Measurements from ENCODE around the gene PAQR5.
A peak's percentile ranks its signal among the peaks of the same experiment; 100 is the strongest.

Gene PAQR5

DNA sequence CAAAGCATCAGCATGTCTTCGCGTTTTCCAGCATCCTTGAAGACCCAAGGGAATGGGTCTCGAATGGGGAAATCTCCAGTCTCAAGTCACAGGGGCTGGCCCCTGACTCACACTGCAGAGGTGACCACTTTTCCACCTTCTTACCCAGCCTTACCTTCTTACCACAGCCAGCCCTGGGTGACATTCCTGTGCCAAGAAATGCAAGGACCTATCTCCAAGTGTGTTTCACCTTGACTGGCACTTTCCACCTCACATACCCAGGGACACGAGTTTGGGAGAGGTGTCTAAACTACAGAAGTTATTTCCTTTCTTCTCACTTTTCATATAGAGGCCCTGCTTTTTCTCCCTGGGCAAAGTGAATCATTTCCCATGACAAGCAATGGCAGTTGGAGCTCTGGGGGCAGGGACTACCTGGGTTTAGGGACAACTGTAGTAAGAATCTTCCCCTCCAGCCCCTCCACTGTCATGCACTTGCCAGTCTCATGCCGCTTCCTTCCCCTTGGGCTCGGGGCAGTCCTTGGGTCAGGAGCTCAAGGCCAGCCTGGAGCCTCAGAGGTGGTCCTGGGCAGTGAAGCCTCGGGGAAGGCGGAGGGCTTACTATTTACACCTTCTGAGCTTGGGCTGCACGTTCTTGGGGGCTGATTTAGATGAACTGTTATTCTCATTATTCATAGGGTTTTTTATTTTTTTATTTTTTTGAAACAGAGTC lies 16.8 kb downstream of the PAQR5 start:
- Mint-ChIP-seq H3K27ac (no peak overlapping the region), H3K4me1 (ENCODE audit: low read depth) (peaks cover 6% of the 10 kb centered on the region), H3K4me3 (no peak overlapping the region), H3K9me3 (no peaks in the 10 kb centered on the region), H3K36me3 (ENCODE audit: low read depth) (no peaks in the 10 kb centered on the region), H3K27me3 (ENCODE audit: low read depth) (peaks cover 30% of the 10 kb centered on the region)
- DNase-seq (ENCODE audit: low spot score), result no peak

- Mint-ChIP-seq H3K27ac (no peak overlapping the region), H3K9me3 (no peaks in the 10 kb centered on the region), H3K4me3 (no peak overlapping the region), H3K27me3 (ENCODE audit: low read depth) (peaks cover 33% of the 10 kb centered on the region), H3K4me1 (ENCODE audit: low read depth) (peaks cover 13% of the 10 kb centered on the region), H3K36me3 (ENCODE audit: low read depth) (no peaks in the 10 kb centered on the region)
- DNase-seq (ENCODE audit: low spot score), result no peak
Observed at GRCh38 chr15:69316291-69316690, 17.6 kb downstream of the PAQR5 start.

DNA sequence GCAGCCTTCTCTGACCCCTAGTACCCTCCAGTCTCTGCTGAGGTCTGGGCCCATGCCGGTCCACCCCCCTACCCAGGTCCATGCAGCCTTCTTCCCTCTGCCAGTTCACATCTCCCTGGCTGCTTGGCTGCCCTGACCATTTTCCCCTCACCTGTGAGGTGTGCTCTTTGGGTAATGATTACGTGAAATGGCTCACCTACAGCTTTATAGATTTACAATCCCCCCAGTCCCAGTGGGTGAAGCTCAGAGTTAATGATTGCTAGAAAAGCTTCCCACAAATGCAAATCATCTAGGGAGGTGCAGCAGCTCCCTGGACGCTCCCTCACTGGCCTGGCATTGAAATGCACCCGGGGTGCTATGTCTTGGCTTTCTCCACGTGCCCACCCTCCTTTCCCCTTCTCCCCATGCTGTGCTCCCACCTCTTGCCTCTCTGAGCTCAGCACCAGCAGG lies 18.7 kb downstream of the PAQR5 start:
- no peaks in the 10 kb centered on the region for H3K9me3 Mint-ChIP-seq
- DNase-seq (ENCODE audit: low spot score), result no peak
- H3K4me3 Mint-ChIP-seq, result no peak overlapping the region
- H3K27ac Mint-ChIP-seq, result no peak overlapping the region
- H3K27me3 Mint-ChIP-seq (ENCODE audit: low read depth), result peaks cover 31% of the 10 kb centered on the region
- no peaks in the 10 kb centered on the region for H3K36me3 Mint-ChIP-seq (ENCODE audit: low read depth)
- peaks cover 15% of the 10 kb centered on the region for H3K4me1 Mint-ChIP-seq (ENCODE audit: low read depth)

DNA sequence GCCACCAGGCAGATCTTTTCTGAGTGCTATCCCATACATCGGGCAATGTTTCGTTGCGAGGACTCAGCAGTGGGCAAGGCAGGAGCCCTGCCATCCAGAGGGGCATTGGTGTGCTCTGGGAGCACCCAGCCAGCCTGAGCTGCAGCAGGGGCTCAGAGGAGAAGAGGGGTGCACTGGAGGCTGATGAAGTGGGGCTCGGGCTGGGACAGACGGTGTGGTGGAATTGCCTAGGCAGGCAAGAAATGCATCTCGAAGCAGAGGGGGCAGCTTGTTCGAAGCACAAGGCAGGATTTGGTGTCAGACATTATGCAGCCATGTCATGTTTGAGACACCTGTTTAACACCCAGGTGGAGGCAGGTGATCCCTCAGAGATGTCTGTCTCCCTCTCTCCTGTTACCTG lies 19.3 kb downstream of the PAQR5 start:
- no peaks in the 10 kb centered on the region for H3K9me3 Mint-ChIP-seq
- no peaks in the 10 kb centered on the region for H3K36me3 Mint-ChIP-seq (ENCODE audit: low read depth)
- peaks cover 15% of the 10 kb centered on the region for H3K4me1 Mint-ChIP-seq (ENCODE audit: low read depth)
- H3K27me3 Mint-ChIP-seq (ENCODE audit: low read depth), result peaks cover 32% of the 10 kb centered on the region
- no peak overlapping the region for H3K27ac Mint-ChIP-seq
- no peak overlapping the region for H3K4me3 Mint-ChIP-seq
- DNase-seq (ENCODE audit: low spot score), result no peak

- H3K36me3 Mint-ChIP-seq (ENCODE audit: low read depth), result no peaks in the 10 kb centered on the region
- H3K27me3 Mint-ChIP-seq (ENCODE audit: low read depth), result peaks cover 34% of the 10 kb centered on the region
- no peak overlapping the region for H3K27ac Mint-ChIP-seq
- no peak overlapping the region for H3K4me3 Mint-ChIP-seq
- peaks cover 15% of the 10 kb centered on the region for H3K4me1 Mint-ChIP-seq (ENCODE audit: low read depth)
- DNase-seq (ENCODE audit: low spot score), result peak; percentile 51
- no peaks in the 10 kb centered on the region for H3K9me3 Mint-ChIP-seq
Observed at GRCh38 chr15:69319384-69320375, 21.0 kb downstream of the PAQR5 start.

DNA sequence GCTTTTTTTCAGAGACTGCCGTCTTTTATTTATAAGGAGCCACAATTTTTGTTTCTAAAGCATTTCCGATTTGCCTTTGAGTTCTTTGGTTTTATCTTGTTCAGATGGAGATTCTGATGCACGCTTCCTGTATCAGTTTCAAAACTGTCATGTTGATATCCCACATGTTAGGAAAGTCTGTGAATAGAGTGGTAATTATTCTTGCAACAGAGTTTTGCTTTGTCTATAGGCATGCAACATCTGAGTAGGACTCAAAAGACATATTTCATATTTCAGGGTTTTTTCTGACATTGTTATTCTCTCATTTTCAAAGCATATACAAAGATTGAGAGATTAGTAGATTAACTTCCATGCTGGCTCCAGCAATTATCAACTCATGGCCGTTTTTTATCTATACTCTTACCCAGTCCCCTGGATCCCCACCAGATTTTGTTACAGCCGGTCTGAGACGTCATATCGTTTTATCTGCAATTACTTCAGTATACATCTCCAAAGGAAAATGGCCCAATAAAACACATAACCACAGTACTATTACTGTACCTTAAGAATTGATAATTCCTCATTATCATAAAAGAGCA lies 22.4 kb downstream of the PAQR5 start:
- no peaks in the 10 kb centered on the region for H3K9me3 Mint-ChIP-seq
- H3K36me3 Mint-ChIP-seq (ENCODE audit: low read depth), result no peaks in the 10 kb centered on the region
- H3K27me3 Mint-ChIP-seq (ENCODE audit: low read depth), result peaks cover 40% of the 10 kb centered on the region
- H3K4me1 Mint-ChIP-seq (ENCODE audit: low read depth), result peaks cover 15% of the 10 kb centered on the region
- peak overlapping the region; percentile 40 for H3K27ac Mint-ChIP-seq
- DNase-seq (ENCODE audit: low spot score), result peak; percentile 32
- peak overlapping the region; percentile 5 for H3K4me3 Mint-ChIP-seq

DNA sequence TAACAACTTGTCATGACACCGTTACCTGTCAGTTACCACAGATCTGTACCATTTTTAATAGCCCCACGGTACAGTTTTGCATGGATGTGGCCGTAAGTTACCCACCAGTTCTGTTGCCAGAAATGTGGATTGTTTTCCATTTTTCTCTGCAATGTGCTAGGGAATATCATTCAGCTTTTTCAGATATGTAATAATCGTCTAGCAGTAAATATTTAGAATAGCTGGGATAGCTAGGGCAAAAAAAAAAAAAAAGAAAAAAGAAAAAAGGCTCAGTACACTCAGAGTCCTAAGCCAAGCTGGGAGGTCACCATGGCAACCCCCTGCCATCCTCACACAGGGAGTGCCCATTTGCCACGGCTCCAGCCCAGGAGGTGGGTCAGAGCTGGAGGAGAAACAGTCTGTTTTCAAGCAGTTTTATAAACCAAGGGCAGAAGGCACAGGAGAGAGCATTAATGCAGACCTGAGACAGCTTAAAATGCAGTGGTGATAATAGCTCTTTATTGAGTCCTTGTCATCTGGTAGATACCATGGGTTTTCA lies 25.2 kb downstream of the PAQR5 start:
- Mint-ChIP-seq H3K4me3 (no peak overlapping the region), H3K4me1 (ENCODE audit: low read depth) (peaks cover 15% of the 10 kb centered on the region), H3K27ac (no peak overlapping the region), H3K9me3 (no peaks in the 10 kb centered on the region), H3K27me3 (ENCODE audit: low read depth) (peaks cover 32% of the 10 kb centered on the region), H3K36me3 (ENCODE audit: low read depth) (no peaks in the 10 kb centered on the region)
- no peak for DNase-seq (ENCODE audit: low spot score)

DNA sequence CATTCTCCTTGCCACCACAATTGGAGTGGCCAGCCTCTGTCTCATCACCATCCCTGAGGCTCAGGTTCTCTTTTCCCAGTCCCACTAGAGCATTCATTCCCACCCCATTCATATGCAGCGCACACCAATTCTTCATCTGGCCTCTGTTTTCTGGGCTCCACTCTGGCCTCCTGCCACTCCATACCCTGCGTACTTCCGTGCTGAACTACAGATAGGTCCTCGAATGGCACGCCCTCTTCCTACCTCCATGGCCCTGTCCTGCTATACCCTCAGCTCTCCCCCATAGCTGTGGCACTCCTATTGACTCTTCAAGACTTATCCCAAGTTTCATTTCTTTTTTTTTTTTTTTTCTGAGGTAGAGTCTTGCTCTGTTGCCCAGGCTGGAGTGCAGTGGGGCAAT lies 25.9 kb downstream of the PAQR5 start:
- Mint-ChIP-seq H3K4me3 (no peak overlapping the region), H3K27ac (no peak overlapping the region), H3K9me3 (no peaks in the 10 kb centered on the region), H3K27me3 (ENCODE audit: low read depth) (peaks cover 32% of the 10 kb centered on the region), H3K36me3 (ENCODE audit: low read depth) (no peaks in the 10 kb centered on the region), H3K4me1 (ENCODE audit: low read depth) (peaks cover 14% of the 10 kb centered on the region)
- no peak for DNase-seq (ENCODE audit: low spot score)

GRCh38 chr15:69325456-69325971 lies 26.8 kb downstream of the PAQR5 start:
- peaks cover 32% of the 10 kb centered on the region for H3K27me3 Mint-ChIP-seq (ENCODE audit: low read depth)

GRCh38 chr15:69328080-69328479 lies 29.4 kb downstream of the PAQR5 start:
- H3K36me3 Mint-ChIP-seq (ENCODE audit: low read depth), result no peaks in the 10 kb centered on the region
- peaks cover 19% of the 10 kb centered on the region for H3K27me3 Mint-ChIP-seq (ENCODE audit: low read depth)
- no peaks in the 10 kb centered on the region for H3K9me3 Mint-ChIP-seq
- H3K27ac Mint-ChIP-seq, result no peak overlapping the region
- DNase-seq (ENCODE audit: low spot score), result no peak
- H3K4me3 Mint-ChIP-seq, result no peak overlapping the region
- H3K4me1 Mint-ChIP-seq (ENCODE audit: low read depth), result no peaks in the 10 kb centered on the region

More at GRCh38 chr15:69325456-69325971, 26.8 kb downstream of the PAQR5 start:
- Mint-ChIP-seq H3K9me3 (no peaks in the 10 kb centered on the region), H3K36me3 (ENCODE audit: low read depth) (no peaks in the 10 kb centered on the region), H3K4me1 (ENCODE audit: low read depth) (peaks cover 10% of the 10 kb centered on the region), H3K27ac (no peak overlapping the region), H3K4me3 (no peak overlapping the region)
- DNase-seq (ENCODE audit: low spot score), result no peak

GRCh38 chr15:69328739-69329138 lies 30.0 kb downstream of the PAQR5 start:
- Mint-ChIP-seq H3K9me3 (no peaks in the 10 kb centered on the region), H3K4me3 (no peak overlapping the region), H3K27me3 (ENCODE audit: low read depth) (peaks cover 20% of the 10 kb centered on the region), H3K27ac (no peak overlapping the region), H3K4me1 (ENCODE audit: low read depth) (no peaks in the 10 kb centered on the region), H3K36me3 (ENCODE audit: low read depth) (no peaks in the 10 kb centered on the region)
- DNase-seq (ENCODE audit: low spot score), result no peak

GRCh38 chr15:69337138-69337537 lies 38.4 kb downstream of the PAQR5 start:
- H3K4me3 Mint-ChIP-seq, result no peak overlapping the region
- H3K9me3 Mint-ChIP-seq, result no peaks in the 10 kb centered on the region
- H3K36me3 Mint-ChIP-seq (ENCODE audit: low read depth), result no peaks in the 10 kb centered on the region
- no peak overlapping the region for H3K27ac Mint-ChIP-seq
- peaks cover 2% of the 10 kb centered on the region for H3K4me1 Mint-ChIP-seq (ENCODE audit: low read depth)
- no peak for DNase-seq (ENCODE audit: low spot score)
- H3K27me3 Mint-ChIP-seq (ENCODE audit: low read depth), result peaks cover 12% of the 10 kb centered on the region

- Mint-ChIP-seq H3K9me3 (no peaks in the 10 kb centered on the region), H3K4me1 (ENCODE audit: low read depth) (peaks cover 2% of the 10 kb centered on the region), H3K36me3 (ENCODE audit: low read depth) (no peaks in the 10 kb centered on the region), H3K27ac (no peak overlapping the region), H3K27me3 (ENCODE audit: low read depth) (peaks cover 9% of the 10 kb centered on the region), H3K4me3 (no peak overlapping the region)
- DNase-seq (ENCODE audit: low spot score), result no peak
Observed at GRCh38 chr15:69338535-69339213, 40.0 kb downstream of the PAQR5 start.
